Measurements from ENCODE around the gene TGFBR2. TPM values are rescaled to one million over a fixed set of nuclear protein-coding genes. Genes with fewer than 3 reads are reported as not detected.

The TGFBR2 gene
- total RNA-seq, 1 experiment from 2014 or later = 16.1 TPM

- no TSS peak for BruUV-seq (replicated peaks)
- ChIA-PET CTCF (no interaction called here), POLR2A (ENCODE audit: low non-redundant PET) (no interaction called here)
- H3K4me1 ChIP-seq (ENCODE audit: insufficient read depth, low read length, poor library complexity, severe bottlenecking) = peaks cover 17% of the 10 kb centered on the region
- intact Hi-C loops (cut with micrococcal nuclease; ENCODE audit: unreplicated experiment) = no loop called here
- no peak overlapping the region for H3K27ac ChIP-seq (ENCODE audit: low read depth, low read length, poor library complexity, severe bottlenecking)
- H3K9me3 ChIP-seq (ENCODE audit: low read depth, low read length, poor library complexity, severe bottlenecking) = no peaks in the 10 kb centered on the region
- DNase-seq (ENCODE audit: low spot score) = no peak
- no peaks in the 10 kb centered on the region for H3K36me3 ChIP-seq (ENCODE audit: insufficient read depth, low read length, poor library complexity, severe bottlenecking)
- no peak overlapping the region for H3K4me3 ChIP-seq (ENCODE audit: low read depth, low read length, poor library complexity, severe bottlenecking)
- H3K27me3 ChIP-seq (replicated peaks; ENCODE audit: insufficient read depth, low read depth, low read length, poor library complexity) = no peaks in the 10 kb centered on the region
- no peak for TF ChIP-seq EZH2 (IDR thresholded peaks at IDR 0.05; ENCODE audit: borderline replicate concordance, low read depth, low read length, poor library complexity, severe bottlenecking)
- no peak for TF ChIP-seq CTCF (conservative IDR thresholded peaks at IDR 0.05; ENCODE audit: low read depth, low read length)
Observed at GRCh38 chr3:30604093-30604492, 2.3 kb upstream of the TGFBR2 start.

GRCh38 chr3:30604558-30604957 lies 1.8 kb upstream of the TGFBR2 start:
- H3K9me3 ChIP-seq (ENCODE audit: low read depth, low read length, poor library complexity, severe bottlenecking) = no peaks in the 10 kb centered on the region
- peaks cover 20% of the 10 kb centered on the region for H3K4me1 ChIP-seq (ENCODE audit: insufficient read depth, low read length, poor library complexity, severe bottlenecking)
- BruUV-seq (replicated peaks) = no TSS peak
- H3K4me3 ChIP-seq (ENCODE audit: low read depth, low read length, poor library complexity, severe bottlenecking) = no peak overlapping the region
- TF ChIP-seq CTCF (conservative IDR thresholded peaks at IDR 0.05; ENCODE audit: low read depth, low read length) = no peak
- no peak for TF ChIP-seq EZH2 (IDR thresholded peaks at IDR 0.05; ENCODE audit: borderline replicate concordance, low read depth, low read length, poor library complexity, severe bottlenecking)
- CTCF ChIA-PET = no interaction called here
- H3K27me3 ChIP-seq (replicated peaks; ENCODE audit: insufficient read depth, low read depth, low read length, poor library complexity) = no peaks in the 10 kb centered on the region
- POLR2A ChIA-PET (ENCODE audit: low non-redundant PET) = no interaction called here
- no peaks in the 10 kb centered on the region for H3K36me3 ChIP-seq (ENCODE audit: insufficient read depth, low read length, poor library complexity, severe bottlenecking)
- intact Hi-C loops (cut with micrococcal nuclease; ENCODE audit: unreplicated experiment) = no loop called here
- DNase-seq (ENCODE audit: low spot score) = no peak
- H3K27ac ChIP-seq (ENCODE audit: low read depth, low read length, poor library complexity, severe bottlenecking) = no peak overlapping the region

GRCh38 chr3:30605005-30605404 lies 1.4 kb upstream of the TGFBR2 start:
- ChIA-PET POLR2A (ENCODE audit: low non-redundant PET) (no interaction called here), CTCF (no interaction called here)
- H3K4me3 ChIP-seq (ENCODE audit: low read depth, low read length, poor library complexity, severe bottlenecking) = no peak overlapping the region
- H3K36me3 ChIP-seq (ENCODE audit: insufficient read depth, low read length, poor library complexity, severe bottlenecking) = no peaks in the 10 kb centered on the region
- TF ChIP-seq CTCF (conservative IDR thresholded peaks at IDR 0.05; ENCODE audit: low read depth, low read length) (no peak), EZH2 (IDR thresholded peaks at IDR 0.05; ENCODE audit: borderline replicate concordance, low read depth, low read length, poor library complexity, severe bottlenecking) (no peak)
- no peak for DNase-seq (ENCODE audit: low spot score)
- H3K27me3 ChIP-seq (replicated peaks; ENCODE audit: insufficient read depth, low read depth, low read length, poor library complexity) = no peaks in the 10 kb centered on the region
- BruUV-seq (replicated peaks) = no TSS peak
- no peaks in the 10 kb centered on the region for H3K9me3 ChIP-seq (ENCODE audit: low read depth, low read length, poor library complexity, severe bottlenecking)
- no peak overlapping the region for H3K27ac ChIP-seq (ENCODE audit: low read depth, low read length, poor library complexity, severe bottlenecking)
- peaks cover 20% of the 10 kb centered on the region for H3K4me1 ChIP-seq (ENCODE audit: insufficient read depth, low read length, poor library complexity, severe bottlenecking)
- intact Hi-C loops (cut with micrococcal nuclease; ENCODE audit: unreplicated experiment) = no loop called here
